Embryonic facial prominence (tissue), 1 donor: Measurements from ENCODE around the gene TRIM36.
A peak's percentile ranks its signal among the peaks of the same experiment; 100 is the strongest.

Experiments
- DNase-seq: peaks from one replicate; pipeline ENCODE4 v3.0.0-alpha.2; 2016; ENCODE audit errors: extremely low spot score

TRIM36 gene, protein sequence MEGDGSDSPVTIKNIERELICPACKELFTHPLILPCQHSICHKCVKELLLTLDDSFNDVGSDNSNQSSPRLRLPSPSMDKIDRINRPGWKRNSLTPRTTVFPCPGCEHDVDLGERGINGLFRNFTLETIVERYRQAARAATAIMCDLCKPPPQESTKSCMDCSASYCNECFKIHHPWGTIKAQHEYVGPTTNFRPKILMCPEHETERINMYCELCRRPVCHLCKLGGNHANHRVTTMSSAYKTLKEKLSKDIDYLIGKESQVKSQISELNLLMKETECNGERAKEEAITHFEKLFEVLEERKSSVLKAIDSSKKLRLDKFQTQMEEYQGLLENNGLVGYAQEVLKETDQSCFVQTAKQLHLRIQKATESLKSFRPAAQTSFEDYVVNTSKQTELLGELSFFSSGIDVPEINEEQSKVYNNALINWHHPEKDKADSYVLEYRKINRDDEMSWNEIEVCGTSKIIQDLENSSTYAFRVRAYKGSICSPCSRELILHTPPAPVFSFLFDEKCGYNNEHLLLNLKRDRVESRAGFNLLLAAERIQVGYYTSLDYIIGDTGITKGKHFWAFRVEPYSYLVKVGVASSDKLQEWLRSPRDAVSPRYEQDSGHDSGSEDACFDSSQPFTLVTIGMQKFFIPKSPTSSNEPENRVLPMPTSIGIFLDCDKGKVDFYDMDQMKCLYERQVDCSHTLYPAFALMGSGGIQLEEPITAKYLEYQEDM

GRCh38 chr5:115169487-115170133, at the start of gene TRIM36:
Gene TRIM36 (minus strand): TSS chr5:115169908. CDS start chr5:115169634, 274 bp downstream.
- DNase-seq, result peak; percentile 78

DNA sequence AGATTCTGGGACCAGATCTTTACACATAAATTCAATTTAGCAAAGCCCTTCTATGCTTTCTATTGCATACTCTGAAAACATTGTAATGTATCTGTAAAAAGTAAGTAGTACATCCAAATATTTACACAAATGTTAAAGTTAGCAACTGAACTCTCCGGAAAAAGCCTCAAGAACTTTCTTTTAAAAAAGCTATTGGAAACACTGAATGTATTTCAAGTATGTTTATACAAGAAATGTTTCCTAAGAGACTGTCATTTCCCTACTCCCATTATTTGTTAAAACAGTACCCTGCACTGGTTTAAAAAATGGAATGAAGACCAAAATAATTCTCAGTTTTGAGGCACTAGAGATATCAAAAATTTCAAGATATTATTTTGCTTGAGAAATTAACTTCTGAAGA, 44.8 kb upstream of the TRIM36 start:
- no peak for DNase-seq

GRCh38 chr5:115209279-115209678, 39.6 kb upstream of the TRIM36 start:
- no peak for DNase-seq

- DNase-seq, result no peak
Observed at GRCh38 chr5:115202952-115203351, 33.2 kb upstream of the TRIM36 start.

GRCh38 chr5:115196161-115196560, 26.5 kb upstream of the TRIM36 start:
- DNase-seq, result no peak

GRCh38 chr5:115194676-115195075, 25.0 kb upstream of the TRIM36 start:
- DNase-seq, result peak; percentile 27

- DNase-seq, result no peak
Observed at GRCh38 chr5:115193295-115193694, 23.6 kb upstream of the TRIM36 start.

- no peak for DNase-seq
Observed at GRCh38 chr5:115192098-115192497, 22.4 kb upstream of the TRIM36 start.

DNA sequence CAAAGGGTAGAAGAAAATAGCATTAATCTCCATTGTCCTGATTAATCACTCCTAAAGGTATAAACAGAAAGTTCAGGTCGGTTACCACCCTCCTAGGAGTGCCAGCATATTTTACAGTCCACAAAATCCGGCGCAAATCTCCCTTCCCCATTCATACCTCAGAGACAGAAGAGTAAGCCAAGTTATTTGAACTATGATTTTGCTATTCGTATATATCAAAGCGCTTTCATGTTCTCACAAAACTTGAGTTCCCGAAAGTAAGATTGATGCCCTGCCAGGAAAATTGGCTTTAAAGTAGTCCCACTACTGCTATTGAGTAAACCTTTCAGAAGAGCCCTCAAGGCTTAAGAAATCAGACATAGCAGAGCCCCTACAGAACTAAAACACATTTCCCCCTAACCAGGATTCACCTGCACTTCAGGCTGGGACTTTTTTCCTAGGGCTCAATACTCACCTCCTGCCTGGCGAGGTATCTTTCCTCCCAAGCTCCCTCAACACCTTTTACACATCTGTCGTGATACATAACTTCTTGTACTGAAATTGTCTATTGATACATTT, 21.8 kb upstream of the TRIM36 start:
- DNase-seq, result no peak

GRCh38 chr5:115190388-115190787, 20.7 kb upstream of the TRIM36 start:
- no peak for DNase-seq

- DNase-seq, result no peak
Observed at GRCh38 chr5:115189866-115190265, 20.2 kb upstream of the TRIM36 start.

DNA sequence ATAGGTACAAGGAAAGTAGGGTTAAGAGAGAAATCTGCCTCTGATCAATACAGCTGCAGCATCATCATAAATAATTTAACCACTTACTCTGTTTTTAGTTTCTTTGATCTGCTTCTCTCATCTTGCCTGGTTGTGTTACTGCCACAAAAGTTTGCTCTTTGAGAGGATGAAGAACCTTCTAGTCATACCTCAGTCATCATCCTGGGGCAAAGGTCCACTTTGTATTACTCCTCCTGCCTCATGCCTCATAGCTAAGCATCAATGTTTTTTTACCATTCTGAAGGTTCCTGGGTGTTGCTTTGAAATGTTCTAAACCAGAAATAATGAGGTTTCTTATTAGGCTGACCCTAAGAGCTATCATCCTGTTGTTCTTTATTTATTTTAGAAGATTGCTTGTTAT, 17.1 kb upstream of the TRIM36 start:
- no peak for DNase-seq

DNA sequence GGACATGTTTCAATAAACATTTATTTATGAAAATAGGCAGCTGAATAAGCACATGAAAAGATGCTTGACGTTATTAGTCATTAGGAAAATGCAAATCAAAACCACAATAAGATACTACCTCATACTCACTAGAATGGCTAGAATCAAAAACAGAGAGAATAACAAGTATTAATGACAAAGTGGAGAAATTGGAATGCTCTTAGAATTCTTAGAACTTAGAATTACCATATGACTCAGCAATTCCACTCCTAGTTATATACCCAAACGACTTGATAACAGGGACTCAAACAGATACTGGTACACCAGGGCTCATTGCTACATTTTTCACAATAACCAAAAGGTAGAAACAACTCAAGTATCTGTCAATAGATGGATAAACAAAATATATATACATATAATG, 15.1 kb upstream of the TRIM36 start:
- no peak for DNase-seq

- DNase-seq, result no peak
Observed at GRCh38 chr5:115181757-115182156, 12.0 kb upstream of the TRIM36 start.

DNA sequence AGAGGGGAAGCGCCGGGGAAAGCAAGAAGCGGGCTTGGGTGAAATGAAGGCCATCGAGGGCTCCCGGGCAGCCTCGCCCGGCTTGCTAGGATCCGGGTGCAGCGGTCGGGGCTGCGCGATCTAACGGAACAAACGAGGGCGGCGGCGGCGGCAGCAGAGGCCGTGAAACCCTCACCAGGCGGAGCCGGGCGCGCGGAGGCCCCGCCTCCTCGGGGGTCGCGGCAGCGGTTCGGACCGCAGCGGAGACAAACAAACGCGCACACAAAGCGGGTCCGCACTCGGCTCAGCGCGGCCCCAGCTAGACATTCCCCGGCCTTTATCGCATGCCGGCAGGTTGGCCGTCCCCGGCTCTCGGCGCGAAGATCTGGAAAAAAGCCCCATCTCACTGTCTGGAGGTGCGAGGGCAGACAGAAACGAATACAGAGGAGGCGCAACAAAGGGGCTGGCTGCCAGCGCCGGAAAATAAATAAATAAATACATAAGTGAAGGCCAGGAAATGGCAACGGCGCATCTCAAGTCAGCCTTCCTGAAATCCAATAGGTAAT, 10.5 kb upstream of the TRIM36 start:
- DNase-seq, result peak; percentile 33

GRCh38 chr5:115179394-115180164, 9.9 kb upstream of the TRIM36 start:
- no peak for DNase-seq

- DNase-seq, result no peak
Observed at GRCh38 chr5:115179030-115179393, 9.3 kb upstream of the TRIM36 start.

GRCh38 chr5:115170929-115171510, 1.3 kb upstream of the TRIM36 start:
- no peak for DNase-seq

GRCh38 chr5:115170134-115170928, 623 bp upstream of the TRIM36 start:
- no peak for DNase-seq

DNA sequence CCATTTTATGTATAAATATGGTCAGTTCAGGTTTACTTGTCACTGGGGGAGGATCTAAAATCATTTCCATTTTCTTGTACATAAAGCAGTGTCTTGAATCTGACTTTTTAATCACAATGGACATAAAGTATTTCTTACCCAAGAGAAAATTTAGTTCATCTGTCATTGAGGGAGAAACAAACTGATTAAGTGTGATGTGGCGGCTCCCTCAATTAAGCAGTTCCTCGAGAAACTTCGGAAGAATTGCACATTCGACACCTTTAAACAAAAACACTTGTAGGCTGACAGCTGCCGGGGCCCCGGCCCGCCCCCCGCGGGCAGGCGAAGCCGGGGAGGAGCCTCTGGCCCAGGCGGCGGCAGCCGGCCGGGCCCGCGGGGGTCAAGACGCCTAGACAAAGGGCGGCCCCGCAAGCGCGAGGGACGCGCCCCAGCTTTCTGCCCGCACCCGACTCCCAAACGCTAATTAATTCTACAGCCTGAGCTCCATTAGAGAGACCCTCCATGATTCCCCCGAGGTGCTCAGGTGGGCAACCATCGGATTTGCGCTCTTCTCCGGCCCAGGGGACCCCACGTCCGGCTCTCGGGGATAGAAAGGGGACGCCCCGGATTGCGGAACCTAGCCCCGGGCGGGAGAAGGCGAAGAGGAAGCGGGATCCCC, 750 bp downstream of the TRIM36 start:
- DNase-seq, result no peak
